HCT116 (cell line): Measurements from ENCODE around the gene CARMIL1. TPM values are rescaled to one million over a fixed set of nuclear protein-coding genes. Genes with fewer than 3 reads are reported as not detected.

ENCODE experiments used
- ATAC-seq: fragments of 200-7000 bp; cut with Tn5 transposase; 2 replicates; pipeline ENCODE4 v1.9.1; 2020; ENCODE audit warnings: mild to moderate bottlenecking, moderate library complexity
- BruUV-seq: library from RNA; stranded (reverse); fragments of 400-500 nt; replicated peaks from 2 replicates; lab custom pipeline; 2021; lab: Mats Ljungman, UMichigan
- CTCF ChIA-PET: fragments of 300-600 bp; sonication (Branson Sonifier 250); formaldehyde crosslinking; loops from one replicate; lab custom pipeline; 2021; ENCODE audit warnings: antibody characterized with exemption; lab: Charles Lee
- POLR2A ChIA-PET: fragments of 300-600, 350-600 bp; sonication (Branson Sonifier 250); formaldehyde crosslinking; loops from one replicate; lab custom pipeline; 2021; ENCODE audit warnings: antibody characterized with exemption; lab: Charles Lee
- RAD21 ChIA-PET, 2 experiments: fragments of 300-600 bp; sonication (Branson Sonifier 250); formaldehyde crosslinking; loops; one replicate each; lab custom pipeline; 2023; ENCODE audit warnings: low total read pairs in 2 of 2; ENCODE audit not compliant: uncharacterized antibody in 2 of 2, unreplicated experiment in 2 of 2, low non-redundant PET in 1 of 2; lab: Charles Lee
- DNase-seq: peaks from one replicate; pipeline ENCODE4 v3.0.0-alpha.2; 2010; ENCODE audit warnings: low read depth, low spot score
- H2AFZ ChIP-seq: fragments of 200-600 bp; shearing (Covaris generic), sonication (generic); 2 replicates; pipeline ENCODE4 v1.6.1; 2017; ENCODE audit warnings: low read depth, mixed run types, mixed read lengths, antibody characterized with exemption, low read length; ENCODE audit not compliant: poor library complexity, severe bottlenecking
- H3K27ac ChIP-seq: 2 replicates; pipeline ENCODE4 v1.5.1; 2012; ENCODE audit warnings: low read depth, low read length
- H3K27me3 ChIP-seq: fragments of 200-600 bp; sonication (generic); 2 replicates; pipeline ENCODE4 v1.6.1; 2016; ENCODE audit warnings: mixed run types, low read length, mixed read lengths; ENCODE audit not compliant: insufficient read depth
- H3K36me3 ChIP-seq, 2 experiments: fragments of 200-500 bp in 1 of 2; fragments of 200-600 bp in 1 of 2; sonication (Bioruptor generic) in 1 of 2; sonication (generic) in 1 of 2; 2 replicates each; pipeline versions ENCODE4 v1.5.1 to v1.6.1; 2014 to 2016; ENCODE audit warnings: low read length in 2 of 2, inconsistent platforms in 1 of 2, mixed read lengths in 1 of 2, mixed run types in 1 of 2; ENCODE audit not compliant: insufficient read depth in 2 of 2, control insufficient read depth in 1 of 2
- H3K4me1 ChIP-seq, 2 experiments: fragments of 200-600 bp in 1 of 2; sonication (generic) in 1 of 2; 2 replicates each; pipeline versions ENCODE4 v1.5.1 to v1.6.1; 2012 to 2017; ENCODE audit warnings: low read length in 2 of 2, inconsistent platforms in 1 of 2, mild to moderate bottlenecking in 1 of 2, mixed read lengths in 1 of 2, mixed run types in 1 of 2, moderate library complexity in 1 of 2; ENCODE audit not compliant: insufficient read depth in 2 of 2, control insufficient read depth in 1 of 2
- H3K4me2 ChIP-seq: fragments of 200-600 bp; sonication (generic); 2 replicates; pipeline ENCODE4 v1.6.1; 2017; ENCODE audit warnings: mixed run types, low read length, mixed read lengths
- H3K4me3 ChIP-seq, 2 experiments: fragments of 200-600 bp in 1 of 2; sonication (generic) in 1 of 2; replicated peaks in 1 of 2; 2 replicates each; pipeline ENCODE4 v1.5.1; 2011 to 2016; ENCODE audit warnings: low read length in 2 of 2, control low read depth in 1 of 2, low read depth in 1 of 2, mild to moderate bottlenecking in 1 of 2, mixed read lengths in 1 of 2, mixed run types in 1 of 2
- H3K79me2 ChIP-seq: fragments of 200-600 bp; sonication (generic); 2 replicates; pipeline ENCODE4 v1.6.1; 2017; ENCODE audit warnings: mild to moderate bottlenecking, mixed run types, low read length, moderate library complexity, mixed read lengths; ENCODE audit not compliant: insufficient read depth
- H3K9ac ChIP-seq: fragments of 200-600 bp; sonication (generic); 2 replicates; pipeline ENCODE4 v1.6.1; 2016; ENCODE audit warnings: low read length, mixed read lengths
- H3K9me2 ChIP-seq: fragments of 200-600 bp; sonication (generic), shearing (Covaris generic); 2 replicates; pipeline ENCODE4 v1.6.1; 2017; ENCODE audit warnings: mixed run types, mild to moderate bottlenecking, moderate library complexity; ENCODE audit not compliant: insufficient read depth
- H3K9me3 ChIP-seq, 2 experiments: fragments of 200-500 bp in 1 of 2; fragments of 200-600 bp in 1 of 2; sonication (Bioruptor generic) in 1 of 2; sonication (generic) in 1 of 2; 2 replicates each; pipeline ENCODE4 v1.6.1; 2014 to 2017; ENCODE audit warnings: low read length in 2 of 2, mixed read lengths in 2 of 2, inconsistent platforms in 1 of 2, low read depth in 1 of 2, mild to moderate bottlenecking in 1 of 2, mixed run types in 1 of 2, moderate library complexity in 1 of 2; ENCODE audit not compliant: control insufficient read depth in 1 of 2, insufficient read depth in 1 of 2
- H4K20me1 ChIP-seq: fragments of 200-600 bp; sonication (generic), shearing (Covaris generic); 2 replicates; pipeline ENCODE4 v1.6.1; 2017; ENCODE audit warnings: mixed run types, mild to moderate bottlenecking, moderate library complexity; ENCODE audit not compliant: insufficient read depth
- ATF3 ChIP-seq: IDR thresholded peaks from 2 replicates; pipeline ENCODE4 v1.6.1; 2012
- CBX3 ChIP-seq: IDR thresholded peaks from 2 replicates; pipeline ENCODE4 v1.6.1; 2012; ENCODE audit warnings: low read depth
- EGR1 ChIP-seq: IDR thresholded peaks from 2 replicates; pipeline ENCODE4 v1.6.1; 2012; ENCODE audit warnings: low read depth
- EZH2 ChIP-seq: fragments of 200-600 bp; sonication (generic); IDR thresholded peaks from 2 replicates; pipeline ENCODE4 v1.6.1; 2017; ENCODE audit warnings: antibody characterized with exemption, mixed run types
- EZH2phosphoT487 ChIP-seq: fragments of 200-600 bp; IDR thresholded peaks from 2 replicates; pipeline ENCODE4 v1.6.1; 2018; ENCODE audit warnings: antibody characterized with exemption, borderline replicate concordance
- FOSL1 ChIP-seq: IDR thresholded peaks from 2 replicates; pipeline ENCODE4 v1.6.1; 2012; ENCODE audit warnings: low read depth
- JUND ChIP-seq: IDR thresholded peaks from 2 replicates; pipeline ENCODE4 v1.6.1; 2012
- POLR2A ChIP-seq: IDR thresholded peaks from 2 replicates; pipeline ENCODE4 v1.7.0; 2011; ENCODE audit warnings: borderline replicate concordance; ENCODE audit not compliant: insufficient read depth, insufficient read length; ENCODE audit errors: extremely low read depth
- RAD21 ChIP-seq: IDR thresholded peaks from 2 replicates; pipeline ENCODE4 v1.6.1; 2012; ENCODE audit warnings: low read depth, mild to moderate bottlenecking
- REST ChIP-seq: IDR thresholded peaks from 2 replicates; pipeline ENCODE4 v1.6.1; 2012; ENCODE audit warnings: low read depth
- SP1 ChIP-seq: IDR thresholded peaks from 2 replicates; pipeline ENCODE4 v1.6.1; 2012; ENCODE audit warnings: low read depth
- SRF ChIP-seq: IDR thresholded peaks from 2 replicates; pipeline ENCODE4 v1.6.1; 2012; ENCODE audit warnings: low read depth
- TCF7L2 ChIP-seq: IDR thresholded peaks from 2 replicates; pipeline ENCODE4 v1.7.0; 2011; ENCODE audit warnings: borderline replicate concordance, inconsistent platforms; ENCODE audit not compliant: insufficient read depth, insufficient read length; ENCODE audit errors: extremely low read depth
- YY1 ChIP-seq: IDR thresholded peaks from 2 replicates; pipeline ENCODE4 v1.6.1; 2011; ENCODE audit warnings: low read length, low read depth, moderate library complexity, mild to moderate bottlenecking; ENCODE audit not compliant: insufficient replicate concordance; ENCODE audit errors: extremely low read depth
- ZBTB33 ChIP-seq: IDR thresholded peaks from 2 replicates; pipeline ENCODE4 v1.6.1; 2011; ENCODE audit warnings: mild to moderate bottlenecking, low read length, moderate library complexity; ENCODE audit not compliant: insufficient replicate concordance; ENCODE audit errors: extremely low read depth
- ZFX ChIP-seq: fragments of 450-650 bp; IDR thresholded peaks from 2 replicates; pipeline ENCODE4 v1.6.1; 2017
- ZNF274 ChIP-seq: fragments of 200-500 bp; sonication (Bioruptor generic); IDR thresholded peaks from 2 replicates; pipeline ENCODE4 v1.6.1; 2014; ENCODE audit warnings: mild to moderate bottlenecking, low read depth, low read length, inconsistent platforms
- intact Hi-C: fragments of 100-400 bp; cut with micrococcal nuclease; formaldehyde crosslinking; loops from 2 replicates; pipeline ENCODE4 v1.10.0; 2022
- total RNA-seq: library from RNA; stranded (reverse); gene quantifications from one replicate; pipeline ENCODE4 v1.2.1, GENCODE V29; 2021; ENCODE audit not compliant: unreplicated experiment

CARMIL1 gene
- total RNA-seq, 1 experiment from 2014 or later = 21.7 TPM

GRCh38 chr6:25629198-25629576 lies 350.0 kb downstream of the CARMIL1 start (continued):
- TF ChIP-seq ZBTB33 = no peak
- no peak for TF ChIP-seq POLR2A
- no peak for TF ChIP-seq JUND
- TF ChIP-seq CBX3 = no peak

DNA sequence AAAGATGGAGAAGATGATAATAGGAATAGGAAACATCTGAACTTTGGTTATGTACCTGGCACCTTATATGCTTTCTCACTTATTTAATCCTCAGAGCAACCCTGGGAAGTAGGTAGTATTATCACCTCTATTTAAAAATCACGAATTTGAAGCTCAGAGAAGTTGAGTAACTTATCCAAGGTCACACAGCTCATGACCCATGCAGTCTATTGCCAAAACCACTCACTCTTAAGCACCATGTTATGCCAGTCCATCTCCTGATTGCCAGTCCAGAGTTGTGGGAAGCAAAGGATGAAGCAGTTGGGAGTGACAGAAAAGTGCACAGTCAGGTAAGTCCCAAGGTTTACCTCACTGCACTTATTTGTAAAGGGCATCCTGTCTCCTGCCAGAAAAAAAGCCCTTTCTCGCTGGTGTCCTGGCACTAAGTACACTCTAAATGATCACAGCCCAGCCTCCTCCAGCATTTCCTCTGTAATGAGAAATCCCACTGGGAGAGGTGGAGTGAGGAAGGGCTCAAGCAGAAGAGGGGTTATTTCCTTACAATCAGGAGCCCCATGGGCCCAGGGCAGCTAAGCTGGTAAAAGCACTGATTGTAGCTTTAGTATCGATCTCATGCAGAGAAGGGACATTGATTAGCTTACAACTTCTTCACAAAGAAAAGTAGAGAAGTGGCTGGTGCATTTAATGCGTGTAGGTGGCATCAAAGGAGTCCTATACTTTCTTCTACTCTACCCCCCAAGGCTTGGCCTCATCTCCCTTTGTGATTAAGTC lies 351.5 kb downstream of the CARMIL1 start:
- ATAC-seq (no peak), DNase-seq (no peak)
- intact Hi-C loops = no loop called here
- BruUV-seq = no TSS peak
- ChIA-PET CTCF (no interaction called here), POLR2A (no interaction called here), RAD21 (no interaction called here)
- no peaks in the 10 kb centered on the region for H3K79me2 ChIP-seq
- no peaks in the 10 kb centered on the region for H3K36me3 ChIP-seq
- no peaks in the 10 kb centered on the region for H4K20me1 ChIP-seq
- no peak overlapping the region for H3K4me2 ChIP-seq
- peaks cover 18% of the 10 kb centered on the region; the same call in 1 of the 2 replicates for H3K27me3 ChIP-seq
- no peak overlapping the region for H3K27ac ChIP-seq
- H2AFZ ChIP-seq = no peak overlapping the region
- no peaks in the 10 kb centered on the region for H3K9me2 ChIP-seq
- no peak overlapping the region for H3K9ac ChIP-seq
- TF ChIP-seq TCF7L2 (no peak), CBX3 (no peak), SRF (no peak), EZH2phosphoT487 (no peak), EZH2 (no peak), YY1 (no peak), FOSL1 (no peak), RAD21 (no peak), REST (no peak), ZBTB33 (no peak), ZFX (no peak), POLR2A (no peak), ATF3 (no peak), EGR1 (no peak), SP1 (no peak), ZNF274 (no peak)
- H3K9me3 ChIP-seq = no peaks in the 10 kb centered on the region
- no peaks in the 10 kb centered on the region for H3K4me1 ChIP-seq
- H3K4me3 ChIP-seq = no peak overlapping the region
